Neural progenitor cell (in vitro differentiated cells): Measurements from ENCODE around the gene QSOX1. TPM values are rescaled to one million over a fixed set of nuclear protein-coding genes. Genes with fewer than 3 reads are reported as not detected.
A peak's percentile ranks its signal among the peaks of the same experiment; 100 is the strongest.
"Not testable (repeated sequence)": the region's sequence is repeated elsewhere in the genome, so short reads cannot be mapped to it uniquely, and the experiment has no call there.

Experiments used
- DNase-seq: peaks from one replicate; pipeline ENCODE4 v3.0.0-alpha.2; 2016; ENCODE audit warnings: low spot score
- H2AFZ ChIP-seq: fragments of 200-600 bp; sonication (generic); replicated peaks from 2 replicates; pipeline ENCODE4 v1.6.1; 2016; ENCODE audit warnings: antibody characterized with exemption
- H3F3A ChIP-seq: fragments of 200-600 bp; sonication (generic); 2 replicates; pipeline ENCODE4 v1.6.1; 2016; ENCODE audit warnings: antibody characterized with exemption, low read depth
- H3K27ac ChIP-seq: fragments of 200-600 bp; sonication (generic); 2 replicates; pipeline ENCODE4 v1.5.1; 2016; ENCODE audit warnings: mild to moderate bottlenecking
- H3K27me3 ChIP-seq: fragments of 200-600 bp; sonication (generic); 2 replicates; pipeline ENCODE4 v1.6.1; 2016; ENCODE audit warnings: mild to moderate bottlenecking, moderate library complexity
- H3K36me3 ChIP-seq: fragments of 200-600 bp; sonication (generic); 2 replicates; pipeline ENCODE4 v1.5.1; 2016
- H3K4me1 ChIP-seq: fragments of 200-600 bp; sonication (generic); 2 replicates; pipeline ENCODE4 v1.6.1; 2016; ENCODE audit warnings: mixed run types
- H3K4me2 ChIP-seq: fragments of 200-600 bp; sonication (generic); 2 replicates; pipeline ENCODE4 v1.6.1; 2016
- H3K4me3 ChIP-seq: fragments of 200-600 bp; sonication (generic); 2 replicates; pipeline ENCODE4 v1.5.1; 2016
- H3K79me2 ChIP-seq: fragments of 200-600 bp; sonication (generic); 2 replicates; pipeline ENCODE4 v1.6.1; 2016; ENCODE audit warnings: low read depth
- H3K9ac ChIP-seq: fragments of 200-600 bp; sonication (generic); 2 replicates; pipeline ENCODE4 v1.6.1; 2016
- H3K9me3 ChIP-seq: fragments of 200-600 bp; sonication (generic); 2 replicates; pipeline ENCODE4 v1.5.1; 2016; ENCODE audit warnings: low read depth
- H4K20me1 ChIP-seq: fragments of 200-600 bp; sonication (generic); 2 replicates; pipeline ENCODE4 v1.6.1; 2016; ENCODE audit warnings: low read depth
- H3K27ac Mint-ChIP-seq: 3 replicates; pipeline ENCODE4 v1.8.0; 2021; ENCODE audit warnings: mixed read lengths
- H3K27me3 Mint-ChIP-seq: 2 replicates; pipeline ENCODE4 v1.8.0; 2022; ENCODE audit warnings: low read depth, mild to moderate bottlenecking, inconsistent platforms, moderate library complexity, mixed read lengths; ENCODE audit not compliant: insufficient read depth
- H3K36me3 Mint-ChIP-seq: 3 replicates; pipeline ENCODE4 v1.8.0; 2021; ENCODE audit warnings: mixed read lengths
- H3K4me1 Mint-ChIP-seq: 3 replicates; pipeline ENCODE4 v1.8.0; 2021; ENCODE audit warnings: mixed read lengths
- H3K4me3 Mint-ChIP-seq: 3 replicates; pipeline ENCODE4 v1.8.0; 2021; ENCODE audit warnings: mild to moderate bottlenecking, moderate library complexity, mixed read lengths
- H3K9me3 Mint-ChIP-seq: 3 replicates; pipeline ENCODE4 v1.8.0; 2020; ENCODE audit warnings: mixed read lengths
- CTCF ChIP-seq: fragments of 200-600 bp; sonication (generic); IDR thresholded peaks from 2 replicates; pipeline ENCODE4 v1.5.1; 2017; ENCODE audit warnings: antibody characterized with exemption, mild to moderate bottlenecking
- EZH2 ChIP-seq: fragments of 200-600 bp; sonication (generic); IDR thresholded peaks from 2 replicates; pipeline ENCODE4 v1.6.1; 2017; ENCODE audit warnings: antibody characterized with exemption, mild to moderate bottlenecking, moderate library complexity
- EZH2phosphoT487 ChIP-seq: fragments of 200-600 bp; sonication (generic); IDR thresholded peaks from 2 replicates; pipeline ENCODE4 v1.6.1; 2017; ENCODE audit warnings: antibody characterized with exemption
- total RNA-seq: library from RNA; depleted of rRNA; stranded (reverse); fragments of >200 nt; gene quantifications from 2 replicates; pipeline ENCODE4 v1.2.3, GENCODE V29; 2015; ENCODE audit warnings: low replicate concordance

Gene QSOX1
- total RNA-seq, 1 donor from 2014 or later = 13.6 TPM

GRCh38 chr1:180131510-180131909 lies 23.2 kb upstream of the QSOX1 start:
- no peaks in the 10 kb centered on the region for H3F3A ChIP-seq
- H3K27me3 ChIP-seq = no peaks in the 10 kb centered on the region
- H3K9ac ChIP-seq = no peak overlapping the region
- no peaks in the 10 kb centered on the region for H3K36me3 Mint-ChIP-seq
- no peak overlapping the region for H3K27ac ChIP-seq
- H3K4me2 ChIP-seq = no peak overlapping the region
- H3K4me3 Mint-ChIP-seq = no peak overlapping the region
- TF ChIP-seq CTCF (no peak), EZH2 (no peak), EZH2phosphoT487 (no peak)
- peaks cover 4% of the 10 kb centered on the region for H3K9me3 Mint-ChIP-seq
- H3K4me1 ChIP-seq = no peaks in the 10 kb centered on the region
- H3K36me3 ChIP-seq = no peaks in the 10 kb centered on the region
- H2AFZ ChIP-seq = no peak overlapping the region
- peaks cover 2% of the 10 kb centered on the region for H3K27me3 Mint-ChIP-seq
- no peaks in the 10 kb centered on the region for H3K4me1 Mint-ChIP-seq
- H4K20me1 ChIP-seq = no peaks in the 10 kb centered on the region
- no peaks in the 10 kb centered on the region for H3K9me3 ChIP-seq
- DNase-seq = no peak
- no peaks in the 10 kb centered on the region for H3K79me2 ChIP-seq
- H3K27ac Mint-ChIP-seq = no peak overlapping the region
- no peak overlapping the region for H3K4me3 ChIP-seq

- H3K9me3 Mint-ChIP-seq = peaks cover 6% of the 10 kb centered on the region
- H3K27me3 Mint-ChIP-seq = peaks cover 2% of the 10 kb centered on the region
- no peaks in the 10 kb centered on the region for H3K4me1 ChIP-seq
- no peak overlapping the region for H2AFZ ChIP-seq
- H3K4me3 Mint-ChIP-seq = no peak overlapping the region
- no peaks in the 10 kb centered on the region for H3K36me3 ChIP-seq
- H3F3A ChIP-seq = no peaks in the 10 kb centered on the region
- no peaks in the 10 kb centered on the region for H3K36me3 Mint-ChIP-seq
- H3K4me2 ChIP-seq = no peak overlapping the region
- no peak overlapping the region for H3K27ac ChIP-seq
- no peaks in the 10 kb centered on the region for H3K9me3 ChIP-seq
- DNase-seq = no peak
- H3K79me2 ChIP-seq = no peaks in the 10 kb centered on the region
- H4K20me1 ChIP-seq = no peaks in the 10 kb centered on the region
- TF ChIP-seq CTCF (no peak), EZH2phosphoT487 (no peak), EZH2 (no peak)
- H3K27ac Mint-ChIP-seq = peak overlapping the region; percentile 43
- H3K4me3 ChIP-seq = no peak overlapping the region
- peaks cover 7% of the 10 kb centered on the region for H3K27me3 ChIP-seq
- H3K9ac ChIP-seq = no peak overlapping the region
- no peaks in the 10 kb centered on the region for H3K4me1 Mint-ChIP-seq
These were observed 21.5 kb upstream of the QSOX1 start for GRCh38 chr1:180133193-180133592.

GRCh38 chr1:180133688-180134087 lies 21.0 kb upstream of the QSOX1 start:
- H3K27ac Mint-ChIP-seq, H3K27ac ChIP-seq, H3K4me3 ChIP-seq, H3K27me3 Mint-ChIP-seq, H3F3A ChIP-seq, H3K27me3 ChIP-seq, H3K4me1 ChIP-seq, H3K36me3 ChIP-seq, DNase-seq, H3K9me3 ChIP-seq, H3K36me3 Mint-ChIP-seq, H3K4me2 ChIP-seq, H3K9me3 Mint-ChIP-seq, H4K20me1 ChIP-seq, H3K4me3 Mint-ChIP-seq, H3K4me1 Mint-ChIP-seq, H2AFZ ChIP-seq, H3K79me2 ChIP-seq, H3K9ac ChIP-seq: not testable (repeated sequence)

GRCh38 chr1:180135535-180135934 lies 19.1 kb upstream of the QSOX1 start:
- Mint-ChIP-seq H3K27me3 (peaks cover 2% of the 10 kb centered on the region), H3K4me1 (no peaks in the 10 kb centered on the region), H3K9me3 (peaks cover 6% of the 10 kb centered on the region), H3K27ac (no peak overlapping the region), H3K4me3 (no peak overlapping the region), H3K36me3 (no peaks in the 10 kb centered on the region)
- no peak overlapping the region for H3K4me2 ChIP-seq
- H3F3A ChIP-seq = no peaks in the 10 kb centered on the region
- no peak for DNase-seq
- no peaks in the 10 kb centered on the region for H4K20me1 ChIP-seq
- H2AFZ ChIP-seq = no peak overlapping the region
- H3K9me3 ChIP-seq = no peaks in the 10 kb centered on the region
- no peaks in the 10 kb centered on the region for H3K79me2 ChIP-seq
- H3K4me3 ChIP-seq = no peak overlapping the region
- peaks cover 7% of the 10 kb centered on the region for H3K27me3 ChIP-seq
- no peaks in the 10 kb centered on the region for H3K36me3 ChIP-seq
- no peak overlapping the region for H3K27ac ChIP-seq
- TF ChIP-seq EZH2phosphoT487 (no peak), EZH2 (no peak), CTCF (no peak)
- H3K4me1 ChIP-seq = no peaks in the 10 kb centered on the region
- H3K9ac ChIP-seq = no peak overlapping the region
